Hematopoietic multipotent progenitor cell treated with erythropoietin and hydrocortisone succinate and interleukin-3 and kit ligand, for 4 days (in vitro differentiated cells): Measurements from ENCODE around the gene KRT33B.

Experiments
- DNase-seq: peaks from one replicate; pipeline ENCODE4 v3.0.0-alpha.2; 2015

Gene KRT33B

DNA sequence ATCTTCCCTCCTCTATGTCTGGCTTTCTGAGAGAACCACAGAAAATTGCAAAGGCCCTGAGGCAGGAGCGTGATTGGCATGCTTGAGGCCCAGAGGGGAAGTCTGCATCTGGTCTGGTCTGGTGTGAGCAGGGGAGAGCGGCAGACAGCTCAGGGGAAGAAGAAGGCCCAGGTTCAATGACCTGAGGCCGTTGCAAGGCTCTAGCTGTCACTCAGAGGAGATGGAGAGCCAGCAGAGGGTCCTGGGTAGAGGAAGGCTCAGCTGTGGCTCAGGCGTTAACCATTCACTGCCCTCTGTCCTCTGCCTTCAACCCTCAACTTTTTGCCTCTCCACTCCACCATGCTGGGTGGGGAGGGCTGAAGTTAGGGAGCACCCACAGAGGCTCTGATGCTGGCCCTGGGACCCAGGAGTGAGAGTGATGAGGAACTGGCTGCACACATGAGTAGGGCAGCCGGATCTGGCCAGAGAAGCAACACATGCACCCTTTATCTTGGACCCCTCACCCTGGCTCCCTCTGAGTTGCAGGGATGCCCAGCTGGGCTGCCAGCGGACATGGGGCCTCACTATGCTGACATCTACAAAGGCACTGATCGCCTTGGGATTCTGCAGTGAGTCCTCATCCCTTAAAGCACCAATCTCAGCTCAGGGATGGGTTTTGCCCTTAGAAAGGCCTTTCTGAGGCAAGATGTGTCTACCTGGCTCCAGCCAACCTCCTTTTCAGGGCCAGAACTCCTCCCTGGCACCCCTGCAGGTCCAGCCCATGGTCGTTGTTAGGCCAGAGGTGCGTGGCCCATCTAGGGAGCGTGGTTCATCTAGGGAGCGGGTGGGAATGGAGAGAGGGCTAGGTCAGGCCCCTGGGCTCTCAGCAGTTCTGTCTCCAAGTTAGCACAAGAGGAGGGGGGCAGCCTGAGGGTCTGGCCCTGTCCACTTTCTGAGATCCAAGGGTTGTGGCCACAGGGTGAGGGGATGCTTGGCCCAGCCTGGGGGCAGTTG, 46.4 kb downstream of the KRT33B start:
- DNase-seq, result no peak

DNA sequence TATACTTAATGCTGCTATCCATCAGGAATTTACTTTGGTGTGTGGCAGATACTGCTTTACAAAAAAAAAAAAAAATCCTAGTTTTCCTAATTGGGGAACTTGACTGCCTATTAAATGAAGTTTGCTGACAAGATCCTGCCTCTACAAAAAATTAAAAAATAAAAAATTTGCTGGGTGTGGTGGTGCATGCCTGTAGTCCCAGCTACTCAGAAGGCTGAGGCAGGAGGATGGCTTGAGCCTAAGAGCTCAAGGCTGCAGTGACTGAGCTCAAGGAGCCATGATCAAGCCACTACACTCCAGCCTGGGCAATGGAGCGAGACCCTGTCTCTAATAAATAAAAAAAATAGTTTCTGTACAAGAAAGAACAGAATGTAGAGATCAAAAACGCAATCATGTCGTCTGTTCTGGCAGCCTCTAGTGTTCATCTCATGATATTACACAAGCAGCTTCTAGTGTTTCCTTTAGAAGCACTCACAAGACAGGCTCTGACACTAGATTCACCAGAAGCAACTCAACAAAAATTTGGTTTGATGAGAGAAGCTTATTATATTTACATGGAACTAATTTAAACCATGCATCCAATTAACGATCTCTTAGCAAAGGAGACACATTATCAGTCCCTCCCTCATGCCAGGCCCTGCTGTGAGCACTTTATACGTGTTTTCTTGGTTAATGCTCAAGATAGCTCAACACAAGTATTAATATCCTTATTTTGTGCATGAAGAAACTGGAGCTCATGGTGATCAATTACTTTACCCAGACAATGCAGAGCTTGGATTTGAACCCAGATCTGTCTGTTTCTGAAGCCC, 47.3 kb downstream of the KRT33B start:
- peak; percentile 72 for DNase-seq

DNA sequence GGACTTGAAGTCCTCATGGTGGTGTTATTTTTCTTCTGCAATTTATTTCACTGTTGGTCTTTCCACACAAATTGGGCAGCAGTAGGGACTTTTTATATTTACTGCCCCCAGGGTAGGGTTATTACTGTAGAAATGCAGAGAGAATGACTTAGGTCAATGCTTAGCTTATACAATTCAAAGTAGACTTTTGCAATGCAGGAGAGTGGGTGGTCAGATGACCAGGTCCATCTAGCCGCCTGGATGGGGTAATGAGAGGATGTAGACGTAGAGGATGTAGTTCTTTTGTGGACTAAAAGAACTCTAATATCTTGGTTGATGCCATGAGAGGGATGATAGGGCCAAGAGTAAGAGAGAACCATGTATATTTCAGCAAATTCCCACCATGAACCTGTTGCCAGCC, 51.4 kb downstream of the KRT33B start:
- DNase-seq, result no peak

DNA sequence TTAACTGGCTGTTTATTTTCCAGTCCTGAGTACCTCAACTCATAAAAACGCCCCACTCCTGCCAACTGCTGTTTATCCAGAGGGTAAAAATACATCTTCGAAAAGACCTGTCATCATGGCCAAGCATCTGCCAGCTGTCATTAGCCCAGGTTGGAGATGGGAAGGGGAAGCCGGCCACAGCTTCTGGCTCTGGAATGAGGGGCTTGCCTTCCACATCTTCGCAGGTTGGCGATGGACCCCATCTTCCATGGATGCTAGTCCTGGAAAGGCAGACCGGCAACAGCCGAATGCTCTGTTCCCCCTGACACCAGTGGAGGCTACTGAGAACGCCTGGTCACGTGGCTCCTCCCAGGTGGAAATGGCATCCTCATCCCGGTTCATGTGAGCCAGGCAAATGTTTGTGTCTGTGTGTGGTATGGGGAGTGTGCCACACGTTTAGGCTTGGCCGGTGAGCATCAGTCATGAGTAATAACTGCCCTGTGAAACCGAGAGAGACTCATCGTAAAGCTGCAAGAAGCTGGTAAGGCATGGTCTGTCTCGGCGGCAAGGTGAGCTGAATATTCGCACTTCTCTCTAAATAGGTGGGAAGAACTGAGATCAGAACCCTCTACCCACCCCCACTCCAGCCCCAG, 53.7 kb downstream of the KRT33B start:
- no peak for DNase-seq

DNA sequence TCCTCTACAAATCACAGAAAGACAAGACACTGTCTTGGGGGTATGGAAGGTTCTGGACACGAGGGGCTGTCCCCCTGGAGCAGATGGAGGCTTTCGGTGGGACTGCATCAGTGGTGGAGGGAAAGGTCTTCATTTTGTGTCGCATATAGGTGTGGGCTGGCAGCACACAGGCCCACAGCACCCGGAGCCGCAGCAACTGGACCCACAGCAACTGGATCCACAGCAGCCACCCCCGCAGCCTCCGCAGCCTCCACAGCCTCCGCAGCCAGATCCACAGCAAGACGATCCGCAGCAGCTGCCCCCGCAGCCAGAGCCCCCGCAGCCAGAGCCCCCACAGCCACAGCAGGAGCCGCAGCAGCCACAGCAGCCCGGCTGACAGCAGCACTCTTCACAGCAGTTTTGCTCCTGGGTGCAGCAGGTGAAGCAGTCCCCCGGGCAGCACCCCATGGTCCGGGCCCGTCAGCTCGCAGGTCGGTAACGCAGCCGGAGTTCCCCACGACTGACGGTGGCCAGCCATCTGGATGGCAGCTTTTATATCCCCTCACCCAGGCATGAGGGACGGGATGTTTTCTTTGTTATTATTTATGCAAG, 54.3 kb downstream of the KRT33B start, which contains the start of gene KRTAP17-1:
KRTAP17-1 (minus strand) TSS at position 507 of the 591 bp plus-strand sequence; CDS start at position 447, 60 bp downstream.
- DNase-seq, result no peak
